Activated CD8-positive, alpha-beta memory T cell treated with anti-CD3 and anti-CD28 coated beads, Interleukin-2, amount 10 ng/mL, durations not matched to agents 7 days and 5 days (primary cell): ENCODE measurements around the gene LYZL2. TPM values are rescaled to one million over a fixed set of nuclear protein-coding genes. Genes with fewer than 3 reads are reported as not detected.
A peak's percentile ranks its signal among the peaks of the same experiment; 100 is the strongest.
"Not testable (repeated sequence)": the region's sequence is repeated elsewhere in the genome, so short reads cannot be mapped to it uniquely, and the experiment has no call there.

ENCODE experiments used
- ATAC-seq: fragments of 150-1000 bp; cut with Tn5 transposase; one replicate; pipeline ENCODE4 v1.10.0; 2021; ENCODE audit warnings: moderate library complexity
- CTCF ChIA-PET: fragments of 350-600 bp; sonication (Branson Sonifier 250); formaldehyde crosslinking; loops from one replicate; lab custom pipeline; 2021; ENCODE audit warnings: antibody characterized with exemption; lab: Charles Lee
- DNase-seq: peaks from one replicate; pipeline ENCODE4 v3.0.0-alpha.2; 2020
- H3K27ac Mint-ChIP-seq: one replicate; pipeline ENCODE4 v1.8.0; 2021; ENCODE audit warnings: mild to moderate bottlenecking, mixed read lengths
- H3K27me3 Mint-ChIP-seq: one replicate; pipeline ENCODE4 v1.8.0; 2021; ENCODE audit warnings: mixed read lengths
- H3K36me3 Mint-ChIP-seq: one replicate; pipeline ENCODE4 v1.8.0; 2021; ENCODE audit warnings: mild to moderate bottlenecking, mixed read lengths
- H3K4me1 Mint-ChIP-seq: one replicate; pipeline ENCODE4 v1.8.0; 2021; ENCODE audit warnings: mixed read lengths
- H3K4me3 Mint-ChIP-seq: one replicate; pipeline ENCODE4 v1.8.0; 2021; ENCODE audit warnings: mild to moderate bottlenecking, moderate library complexity, mixed read lengths
- H3K9me3 Mint-ChIP-seq: one replicate; pipeline ENCODE4 v1.8.0; 2022; ENCODE audit warnings: low read depth, mixed read lengths
- total RNA-seq, 2 experiments: library from RNA; stranded (reverse); gene quantifications; one replicate each; pipeline ENCODE4 v1.2.3, GENCODE V29; 2021

The LYZL2 gene
- not detected for total RNA-seq

- Mint-ChIP-seq H3K27ac (no peak within 1 kb of the TSS), H3K27me3 (peaks cover 41% of the 10 kb centered on the region), H3K4me3 (no peak within 1 kb of the TSS), H3K4me1 (peaks cover 9% of the 10 kb centered on the region), H3K9me3 (no peaks in the 10 kb centered on the region), H3K36me3 (no peaks in the 10 kb centered on the region)
- DNase-seq (no peak), ATAC-seq (no peak)
- CTCF ChIA-PET = interaction anchor here (1.0 to 2.4 kb wide), 3 partner anchors 9 to 155 kb away, joined by 3 to 14 read pairs (median 3); no protein-coding TSS in a partner anchor
These were observed at the start of gene LYZL2 for GRCh38 chr10:30629653-30630052. Gene LYZL2, minus strand, starts transcription at chr10:30629753. Its CDS starts 2,838 bp downstream, at chr10:30626915.

GRCh38 chr10:30677616-30678015, 48.1 kb upstream of the LYZL2 start:
- H3K27ac Mint-ChIP-seq, CTCF ChIA-PET, H3K27me3 Mint-ChIP-seq, H3K4me3 Mint-ChIP-seq, H3K9me3 Mint-ChIP-seq: not testable (repeated sequence)
- DNase-seq (peak; percentile 62), ATAC-seq (peak; percentile 53)
- peaks cover 43% of the 10 kb centered on the region for H3K4me1 Mint-ChIP-seq
- peaks cover 31% of the 10 kb centered on the region for H3K36me3 Mint-ChIP-seq

- CTCF ChIA-PET, H3K4me3 Mint-ChIP-seq: not testable (repeated sequence)
- peaks cover 29% of the 10 kb centered on the region for H3K36me3 Mint-ChIP-seq
These were observed 47.6 kb upstream of the LYZL2 start for GRCh38 chr10:30677146-30677545.

GRCh38 chr10:30675791-30676718, 46.5 kb upstream of the LYZL2 start:
- no peak overlapping the region for H3K4me3 Mint-ChIP-seq
- H3K9me3 Mint-ChIP-seq = peaks cover 9% of the 10 kb centered on the region
- CTCF ChIA-PET = no interaction called here
- ATAC-seq (no peak), DNase-seq (no peak)
- H3K27me3 Mint-ChIP-seq = no peaks in the 10 kb centered on the region
- no peak overlapping the region for H3K27ac Mint-ChIP-seq
- peaks cover 22% of the 10 kb centered on the region for H3K36me3 Mint-ChIP-seq
- H3K4me1 Mint-ChIP-seq = peaks cover 37% of the 10 kb centered on the region

More at GRCh38 chr10:30677146-30677545, 47.6 kb upstream of the LYZL2 start:
- H3K9me3 Mint-ChIP-seq, H3K27me3 Mint-ChIP-seq, H3K27ac Mint-ChIP-seq, DNase-seq: not testable (repeated sequence)
- peak; percentile 32 for ATAC-seq
- H3K4me1 Mint-ChIP-seq = peaks cover 43% of the 10 kb centered on the region

GRCh38 chr10:30674796-30675195, 45.2 kb upstream of the LYZL2 start:
- no peak for DNase-seq
- ATAC-seq = no peak
- CTCF ChIA-PET = no interaction called here
- Mint-ChIP-seq H3K27me3 (peaks cover 3% of the 10 kb centered on the region), H3K9me3 (peaks cover under 1% of the 10 kb centered on the region), H3K4me3 (no peak overlapping the region), H3K27ac (peak overlapping the region; percentile 45), H3K4me1 (peaks cover 37% of the 10 kb centered on the region), H3K36me3 (peaks cover 12% of the 10 kb centered on the region)

GRCh38 chr10:30673262-30673661, 43.7 kb upstream of the LYZL2 start:
- ATAC-seq, DNase-seq, H3K27ac Mint-ChIP-seq, H3K36me3 Mint-ChIP-seq, H3K27me3 Mint-ChIP-seq, H3K9me3 Mint-ChIP-seq, H3K4me3 Mint-ChIP-seq, CTCF ChIA-PET: not testable (repeated sequence)
- peaks cover 28% of the 10 kb centered on the region for H3K4me1 Mint-ChIP-seq

- ATAC-seq, H3K9me3 Mint-ChIP-seq, H3K36me3 Mint-ChIP-seq, H3K27me3 Mint-ChIP-seq, H3K27ac Mint-ChIP-seq, H3K4me3 Mint-ChIP-seq, DNase-seq: not testable (repeated sequence)
- H3K4me1 Mint-ChIP-seq = peaks cover 26% of the 10 kb centered on the region
- CTCF ChIA-PET = interaction anchor here (2.2 to 4.1 kb wide), 5 partner anchors 9 to 51 kb away, joined by 16 to 38 read pairs (median 24); no protein-coding TSS in a partner anchor
These were observed 42.8 kb upstream of the LYZL2 start for GRCh38 chr10:30672338-30672737.

GRCh38 chr10:30671026-30671616, 41.6 kb upstream of the LYZL2 start:
- CTCF ChIA-PET = interaction anchor here (0.6 to 4.1 kb wide), 28 partner anchors 10 to 728 kb away, joined by 3 to 38 read pairs (median 4); no protein-coding TSS in a partner anchor

GRCh38 chr10:30667982-30668381, 38.4 kb upstream of the LYZL2 start:
- H3K9me3 Mint-ChIP-seq, DNase-seq, CTCF ChIA-PET, H3K36me3 Mint-ChIP-seq, H3K27ac Mint-ChIP-seq, ATAC-seq, H3K4me3 Mint-ChIP-seq: not testable (repeated sequence)
- peaks cover 18% of the 10 kb centered on the region for H3K4me1 Mint-ChIP-seq
- peaks cover 15% of the 10 kb centered on the region for H3K27me3 Mint-ChIP-seq

More at GRCh38 chr10:30671026-30671616, 41.6 kb upstream of the LYZL2 start:
- Mint-ChIP-seq H3K36me3 (no peaks in the 10 kb centered on the region), H3K4me3 (peak overlapping the region; percentile 58), H3K9me3 (no peaks in the 10 kb centered on the region), H3K27ac (no peak overlapping the region), H3K27me3 (peaks cover 9% of the 10 kb centered on the region), H3K4me1 (peaks cover 26% of the 10 kb centered on the region)
- ATAC-seq (peak; percentile 76), DNase-seq (no peak)

GRCh38 chr10:30663403-30663802, 33.9 kb upstream of the LYZL2 start:
- not testable (repeated sequence) for ATAC-seq, H3K4me1 Mint-ChIP-seq, H3K9me3 Mint-ChIP-seq, H3K4me3 Mint-ChIP-seq, H3K36me3 Mint-ChIP-seq, H3K27ac Mint-ChIP-seq, DNase-seq
- CTCF ChIA-PET = interaction anchor here (1.1 kb wide), 1 partner anchor 17 kb away, joined by 4 read pairs; no protein-coding TSS in a partner anchor
- H3K27me3 Mint-ChIP-seq = peaks cover 30% of the 10 kb centered on the region

- Mint-ChIP-seq H3K4me1 (no peaks in the 10 kb centered on the region), H3K36me3 (peaks cover 1% of the 10 kb centered on the region), H3K27ac (no peak overlapping the region), H3K4me3 (no peak overlapping the region), H3K27me3 (peaks cover 33% of the 10 kb centered on the region), H3K9me3 (no peaks in the 10 kb centered on the region)
- CTCF ChIA-PET = interaction anchor here (1.1 kb wide), 1 partner anchor 17 kb away, joined by 4 read pairs; no protein-coding TSS in a partner anchor
- no peak for ATAC-seq
- DNase-seq = no peak
These were observed 33.3 kb upstream of the LYZL2 start for GRCh38 chr10:30662814-30663213.

GRCh38 chr10:30660314-30660713, 30.8 kb upstream of the LYZL2 start:
- CTCF ChIA-PET = interaction anchor here (2.2 kb wide), 1 partner anchor 10 kb away, joined by 10 read pairs; no protein-coding TSS in a partner anchor
- H3K9me3 Mint-ChIP-seq, H3K4me1 Mint-ChIP-seq, H3K27ac Mint-ChIP-seq, ATAC-seq, H3K36me3 Mint-ChIP-seq, DNase-seq, H3K4me3 Mint-ChIP-seq: not testable (repeated sequence)
- peaks cover 58% of the 10 kb centered on the region for H3K27me3 Mint-ChIP-seq

GRCh38 chr10:30656233-30656632, 26.7 kb upstream of the LYZL2 start:
- Mint-ChIP-seq H3K9me3 (no peaks in the 10 kb centered on the region), H3K27ac (no peak overlapping the region), H3K4me1 (peaks cover 4% of the 10 kb centered on the region), H3K4me3 (no peak overlapping the region), H3K27me3 (peaks cover 68% of the 10 kb centered on the region), H3K36me3 (peaks cover 1% of the 10 kb centered on the region)
- CTCF ChIA-PET = interaction anchor here (2.2 kb wide), 1 partner anchor 15 kb away, joined by 8 read pairs; no protein-coding TSS in a partner anchor
- no peak for DNase-seq
- no peak for ATAC-seq
